Loucy (cell line): ENCODE data around the gene TDRD10.

ENCODE experiments used
- H2AFZ ChIP-seq: fragments of 200-600 bp; sonication (generic); 2 replicates; pipeline ENCODE4 v1.6.0; 2016; ENCODE audit warnings: antibody characterized with exemption, mild to moderate bottlenecking, low read length, moderate library complexity
- H3F3A ChIP-seq: fragments of 200-600 bp; 2 replicates; pipeline ENCODE4 v1.6.0; 2016; ENCODE audit warnings: antibody characterized with exemption, low read depth, mild to moderate bottlenecking
- H3K27me3 ChIP-seq: fragments of 200-600 bp; sonication (generic); 2 replicates; pipeline ENCODE4 v1.6.1; 2014; ENCODE audit warnings: low read length, mild to moderate bottlenecking; ENCODE audit not compliant: insufficient read depth, poor library complexity, severe bottlenecking
- H3K36me3 ChIP-seq: fragments of 200-600 bp; sonication (generic); 2 replicates; pipeline ENCODE4 v1.6.1; 2016; ENCODE audit warnings: low read length; ENCODE audit not compliant: insufficient read depth
- H3K4me1 ChIP-seq: fragments of 200-600 bp; sonication (generic); 2 replicates; pipeline ENCODE4 v1.5.1; 2014; ENCODE audit warnings: low read length, mild to moderate bottlenecking; ENCODE audit not compliant: insufficient read depth, poor library complexity, severe bottlenecking
- H3K4me2 ChIP-seq: fragments of 200-600 bp; sonication (generic); 2 replicates; pipeline ENCODE4 v1.6.0; 2014; ENCODE audit warnings: antibody characterized with exemption, low read length, low read depth, mild to moderate bottlenecking; ENCODE audit not compliant: poor library complexity, severe bottlenecking
- H3K4me3 ChIP-seq: fragments of 200-600 bp; sonication (generic); 2 replicates; pipeline ENCODE4 v1.5.1; 2014; ENCODE audit warnings: low read length, mild to moderate bottlenecking, mixed read lengths; ENCODE audit not compliant: poor library complexity, severe bottlenecking
- H3K79me2 ChIP-seq: fragments of 200-600 bp; sonication (generic); 2 replicates; pipeline ENCODE4 v1.6.1; 2014; ENCODE audit warnings: low read length; ENCODE audit not compliant: insufficient read depth
- H3K9ac ChIP-seq: fragments of 200-600 bp; sonication (generic); 2 replicates; pipeline ENCODE4 v1.6.0; 2014; ENCODE audit warnings: mild to moderate bottlenecking, low read depth, low read length, moderate library complexity; ENCODE audit not compliant: poor library complexity, severe bottlenecking
- H3K9me2 ChIP-seq: fragments of 200-600 bp; sonication (generic); replicated peaks from 2 replicates; pipeline ENCODE4 v1.6.1; 2016; ENCODE audit warnings: low read depth, low read length, mixed read lengths
- H3K9me3 ChIP-seq: fragments of 200-600 bp; sonication (generic); 2 replicates; pipeline ENCODE4 v1.6.1; 2014; ENCODE audit warnings: mild to moderate bottlenecking, antibody characterized with exemption, low read length, low read depth; ENCODE audit not compliant: insufficient read depth
- H4K20me1 ChIP-seq: fragments of 200-600 bp; sonication (generic); 2 replicates; pipeline ENCODE4 v1.6.0; 2014; ENCODE audit warnings: antibody characterized with exemption, low read length, mild to moderate bottlenecking; ENCODE audit not compliant: insufficient read depth, poor library complexity, severe bottlenecking
- CTCF ChIP-seq: fragments of 200-600 bp; sonication (generic); conservative IDR thresholded peaks from 2 replicates; pipeline ENCODE4 v1.5.1; 2014; ENCODE audit warnings: mild to moderate bottlenecking, antibody characterized with exemption, low read length
- EZH2phosphoT487 ChIP-seq: fragments of 200-600 bp; IDR thresholded peaks from 2 replicates; pipeline ENCODE4 v1.6.1; 2018; ENCODE audit warnings: antibody characterized with exemption, mild to moderate bottlenecking, moderate library complexity, borderline replicate concordance

The TDRD10 gene

GRCh38 chr1:154548028-154548427 is 46.0 kb downstream of the TDRD10 start:
- Histone ChIP-seq H3K4me1 (peaks cover 8% of the 10 kb centered on the region), H3K4me2 (peak overlapping the region; percentile 63), H3K9me2 (no peaks in the 10 kb centered on the region), H3F3A (no peaks in the 10 kb centered on the region), H4K20me1 (peaks cover 7% of the 10 kb centered on the region), H2AFZ (no peak overlapping the region), H3K9me3 (no peaks in the 10 kb centered on the region), H3K9ac (no peak overlapping the region), H3K4me3 (no peak overlapping the region), H3K27me3 (no peaks in the 10 kb centered on the region), H3K36me3 (peaks cover 41% of the 10 kb centered on the region; the same call in 1 of the 2 replicates), H3K79me2 (peaks cover 7% of the 10 kb centered on the region; the same call in 1 of the 2 replicates)
- TF ChIP-seq EZH2phosphoT487 (no peak), CTCF (no peak)

- TF ChIP-seq EZH2phosphoT487 (no peak), CTCF (no peak)
- H3K4me2 ChIP-seq: peak overlapping the region; percentile 63
- H3K4me3 ChIP-seq: peak overlapping the region; percentile 39
- no peaks in the 10 kb centered on the region for H3K9me2 ChIP-seq
- H2AFZ ChIP-seq: no peak overlapping the region
- peak overlapping the region; percentile 43 for H3K9ac ChIP-seq
- H3K4me1 ChIP-seq: peaks cover 11% of the 10 kb centered on the region
- H3F3A ChIP-seq: no peaks in the 10 kb centered on the region
- H4K20me1 ChIP-seq: peaks cover 8% of the 10 kb centered on the region
- peaks cover 19% of the 10 kb centered on the region; the same call in 1 of the 2 replicates for H3K79me2 ChIP-seq
- peaks cover 53% of the 10 kb centered on the region; the same call in 1 of the 2 replicates for H3K36me3 ChIP-seq
- H3K27me3 ChIP-seq: no peaks in the 10 kb centered on the region
- no peaks in the 10 kb centered on the region for H3K9me3 ChIP-seq
These were observed 47.3 kb downstream of the TDRD10 start for GRCh38 chr1:154549202-154549770.

- Histone ChIP-seq H3K27me3 (no peaks in the 10 kb centered on the region), H4K20me1 (peaks cover 16% of the 10 kb centered on the region), H3K79me2 (peaks cover 27% of the 10 kb centered on the region), H3F3A (no peaks in the 10 kb centered on the region), H3K9me2 (no peaks in the 10 kb centered on the region), H3K36me3 (peaks cover 61% of the 10 kb centered on the region; the same call in 1 of the 2 replicates), H3K4me1 (peaks cover 14% of the 10 kb centered on the region), H3K9me3 (no peaks in the 10 kb centered on the region), H3K9ac (no peak overlapping the region), H3K4me2 (no peak overlapping the region), H2AFZ (no peak overlapping the region), H3K4me3 (no peak overlapping the region)
- TF ChIP-seq EZH2phosphoT487: no peak
- no peak for TF ChIP-seq CTCF
These were observed 48.1 kb downstream of the TDRD10 start for GRCh38 chr1:154550070-154550469.
